Mucosa of descending colon (tissue), 3 donors: ENCODE measurements around the gene ASPG. TPM values are rescaled to one million over a fixed set of nuclear protein-coding genes. Genes with fewer than 3 reads are reported as not detected.
A peak's percentile ranks its signal among the peaks of the same experiment; 100 is the strongest.

Experiments used
- ATAC-seq: fragments of 200-7000 bp; cut with Tn5 transposase; one replicate; pipeline ENCODE4 v1.9.1; 2020; ENCODE audit warnings: mild to moderate bottlenecking, moderate library complexity
- DNase-seq, 3 donors: peaks; one replicate each; pipeline ENCODE4 v3.0.0-alpha.2; 2020
- H3K36me3 ChIP-seq: fragments of 200-600 bp; one replicate; pipeline ENCODE4 v1.8.0; 2021; ENCODE audit warnings: low read depth, mild to moderate bottlenecking
- H3K4me1 ChIP-seq: fragments of 200-600 bp; one replicate; pipeline ENCODE4 v1.8.0; 2021; ENCODE audit warnings: low read depth, mild to moderate bottlenecking
- H3K4me3 ChIP-seq: fragments of 200-600 bp; one replicate; pipeline ENCODE4 v1.8.0; 2021; ENCODE audit warnings: mild to moderate bottlenecking
- H3K9me3 ChIP-seq: fragments of 200-600 bp; one replicate; pipeline ENCODE4 v1.8.0; 2021; ENCODE audit warnings: mild to moderate bottlenecking
- intact Hi-C, 2 donors: fragments of 100-400 bp; cut with DNase I in 1 of 2; cut with micrococcal nuclease in 1 of 2; formaldehyde crosslinking; loops; one replicate each; pipeline versions ENCODE4 v1.11.0 to v1.11.1; 2022; cut with DNase I, micrococcal nuclease
- total RNA-seq, 3 donors: library from RNA; stranded (reverse); fragmentation: NEBNext Ultra II Directional in 2 of 3; extraction: Animal tissue kit (Norgen Biotek cat#: 25700) in 2 of 3; gene quantifications; one replicate each; pipeline versions ENCODE4 v1.2.1 to v1.2.4, GENCODE V29; 2021 to 2023
- TF ChIP-seq, protein P1 (sequence below): fragments of 200-600 bp; IDR thresholded peaks from one replicate; pipeline ENCODE4 v1.8.0; 2022; ENCODE audit warnings: antibody characterized with exemption, mild to moderate bottlenecking
- donor health status: DM: no; HTN: no; CAD: no; lungs with moderate emphysema.
- donor health status: DM: no; HTN: no; CAD: no.
- donor health status: DM: no; HTN: yes; CAD: no.

ASPG gene
- total RNA-seq, 3 donors from 2014 or later, result 2.1 to 15.0 (median 14.2) TPM

DNA sequence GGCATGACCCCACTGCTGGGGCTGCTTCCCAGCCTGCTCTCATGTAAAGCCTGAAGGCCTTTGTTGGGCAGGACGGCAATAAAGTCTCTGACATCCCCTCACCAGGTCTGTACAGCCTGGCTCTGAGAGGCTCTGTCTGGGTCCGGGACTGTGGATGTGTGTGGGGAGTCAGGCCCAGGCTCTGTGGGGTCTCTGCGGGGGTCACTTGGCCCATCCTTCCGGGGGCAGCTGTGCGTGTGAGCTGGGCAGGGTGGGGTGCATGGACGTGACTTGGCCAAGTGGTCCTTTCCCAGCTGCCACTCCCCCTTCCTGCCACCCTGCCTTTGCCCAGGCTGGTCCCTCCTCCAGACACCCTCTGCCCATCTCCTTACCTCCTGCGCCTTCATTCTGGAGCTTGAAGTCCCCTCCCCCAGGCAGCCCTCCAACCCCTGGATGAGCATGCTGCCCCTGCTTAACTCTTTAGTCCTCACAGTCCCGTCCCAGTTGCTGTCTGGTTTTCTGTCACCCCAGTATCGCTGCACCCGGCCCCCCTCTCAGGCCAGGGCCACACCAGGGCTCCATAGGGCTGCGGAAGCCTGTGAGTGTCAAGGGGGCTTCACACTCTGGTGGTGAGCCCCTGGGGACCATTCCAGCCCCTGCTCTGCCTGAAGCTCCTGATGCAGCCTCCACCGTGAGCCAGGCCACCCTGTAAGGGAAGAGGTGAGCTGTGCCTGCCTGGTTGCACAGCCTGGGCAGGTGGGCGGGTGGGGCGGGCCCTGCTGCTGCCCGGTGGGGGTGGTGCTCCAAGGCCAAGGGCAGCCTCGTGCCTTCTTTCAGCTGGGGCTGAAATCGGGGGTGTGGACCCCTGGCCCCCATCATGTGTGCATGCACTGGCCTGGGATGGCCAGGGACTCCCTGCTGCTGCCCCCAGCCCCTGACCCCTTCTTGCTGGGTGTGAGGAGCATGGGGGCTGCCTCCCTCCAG is 27.4 kb downstream of the ASPG start:
- TF ChIP-seq, protein P1, sequence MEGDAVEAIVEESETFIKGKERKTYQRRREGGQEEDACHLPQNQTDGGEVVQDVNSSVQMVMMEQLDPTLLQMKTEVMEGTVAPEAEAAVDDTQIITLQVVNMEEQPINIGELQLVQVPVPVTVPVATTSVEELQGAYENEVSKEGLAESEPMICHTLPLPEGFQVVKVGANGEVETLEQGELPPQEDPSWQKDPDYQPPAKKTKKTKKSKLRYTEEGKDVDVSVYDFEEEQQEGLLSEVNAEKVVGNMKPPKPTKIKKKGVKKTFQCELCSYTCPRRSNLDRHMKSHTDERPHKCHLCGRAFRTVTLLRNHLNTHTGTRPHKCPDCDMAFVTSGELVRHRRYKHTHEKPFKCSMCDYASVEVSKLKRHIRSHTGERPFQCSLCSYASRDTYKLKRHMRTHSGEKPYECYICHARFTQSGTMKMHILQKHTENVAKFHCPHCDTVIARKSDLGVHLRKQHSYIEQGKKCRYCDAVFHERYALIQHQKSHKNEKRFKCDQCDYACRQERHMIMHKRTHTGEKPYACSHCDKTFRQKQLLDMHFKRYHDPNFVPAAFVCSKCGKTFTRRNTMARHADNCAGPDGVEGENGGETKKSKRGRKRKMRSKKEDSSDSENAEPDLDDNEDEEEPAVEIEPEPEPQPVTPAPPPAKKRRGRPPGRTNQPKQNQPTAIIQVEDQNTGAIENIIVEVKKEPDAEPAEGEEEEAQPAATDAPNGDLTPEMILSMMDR, result no peak
- no peaks in the 10 kb centered on the region for H3K9me3 ChIP-seq
- H3K36me3 ChIP-seq, result no peaks in the 10 kb centered on the region
- ATAC-seq (no peak), DNase-seq (peak in 2 of 3 donors; percentile 32 to 37)
- H3K4me3 ChIP-seq, result no peak overlapping the region
- H3K4me1 ChIP-seq, result peaks cover 15% of the 10 kb centered on the region
- intact Hi-C loops, result no loop called here

DNA sequence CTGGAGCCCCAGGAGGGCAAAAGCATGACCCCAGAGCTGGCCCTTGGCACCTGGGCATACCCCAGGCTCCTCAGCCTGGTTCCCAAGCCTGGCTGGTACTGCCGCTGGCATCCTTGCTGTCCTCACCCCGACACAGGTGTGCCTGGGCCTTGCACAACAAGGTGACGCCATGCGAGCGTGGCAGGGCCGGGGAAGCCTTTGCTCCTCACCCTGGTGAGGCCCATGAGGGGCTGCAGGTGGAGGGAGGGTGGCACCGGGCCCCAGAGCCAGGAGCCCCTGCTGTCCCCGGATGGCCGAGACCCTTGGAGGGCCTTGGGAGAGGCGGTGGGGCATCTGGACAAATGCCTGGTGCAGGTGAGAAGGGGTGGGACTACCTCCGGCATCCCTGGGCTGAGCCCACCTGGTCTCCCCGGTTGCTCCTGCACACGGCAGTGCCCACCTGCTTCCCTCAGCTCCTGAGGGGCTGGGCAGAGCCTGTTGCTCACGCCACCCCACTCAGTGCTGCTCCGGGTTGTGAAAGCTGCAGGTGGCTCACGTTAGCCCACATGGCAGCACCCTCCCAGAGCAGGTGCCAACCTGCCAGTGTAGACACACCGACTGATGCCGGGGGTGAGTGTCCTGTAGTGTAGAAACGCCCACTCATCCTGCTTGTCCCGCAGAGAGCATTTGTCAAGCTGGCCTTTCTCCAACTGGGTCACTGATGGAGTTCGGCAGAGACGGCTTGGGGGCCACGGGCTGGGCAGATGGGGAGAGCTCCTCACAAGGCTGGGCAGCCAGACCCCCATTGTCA is 28.3 kb downstream of the ASPG start:
- no peak for ATAC-seq
- DNase-seq, result peak in 1 of 3 donors; percentile 50
- Histone ChIP-seq H3K4me3 (no peak overlapping the region), H3K4me1 (peaks cover 7% of the 10 kb centered on the region), H3K36me3 (no peaks in the 10 kb centered on the region), H3K9me3 (no peaks in the 10 kb centered on the region)
- TF ChIP-seq, protein P1, result no peak
- intact Hi-C loops, result no loop called here

DNA sequence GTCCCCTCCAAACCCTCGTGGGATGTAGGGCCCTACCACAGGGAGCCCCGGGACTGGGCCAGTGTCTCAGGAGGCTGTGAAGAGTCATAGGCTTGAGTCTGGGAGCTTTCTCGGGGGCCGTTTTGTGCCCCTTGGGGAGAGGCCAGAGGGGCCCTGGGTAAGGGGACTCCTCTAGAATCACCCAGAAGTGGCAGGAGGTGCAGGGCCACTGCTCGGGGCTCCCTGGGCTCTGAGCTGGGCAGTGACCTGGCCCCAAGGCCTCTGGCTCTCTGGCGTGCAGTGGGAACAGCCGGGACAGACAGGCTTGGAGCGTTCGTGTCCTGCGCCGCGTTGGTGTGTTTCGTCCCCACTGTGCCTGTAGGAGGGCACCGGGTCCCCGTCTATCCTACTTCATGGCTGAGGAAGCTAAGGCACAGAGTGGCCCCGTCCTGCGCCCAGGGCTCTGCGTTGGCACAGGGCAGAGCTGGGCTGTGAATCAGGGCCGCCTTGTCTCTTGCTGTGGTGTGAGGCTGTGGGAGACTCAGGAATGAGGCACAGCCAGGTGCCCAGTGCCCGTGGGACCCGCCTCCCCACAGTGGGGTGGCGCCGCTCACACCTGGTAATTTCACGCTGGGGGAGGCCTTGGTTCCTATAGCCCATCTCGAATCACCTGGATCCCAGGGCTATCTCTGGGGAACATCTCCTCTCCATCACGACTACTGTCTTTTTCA is 29.1 kb downstream of the ASPG start:
- TF ChIP-seq, protein P1, result no peak
- Histone ChIP-seq H3K9me3 (no peaks in the 10 kb centered on the region), H3K36me3 (no peaks in the 10 kb centered on the region), H3K4me3 (no peak overlapping the region), H3K4me1 (peaks cover 5% of the 10 kb centered on the region)
- intact Hi-C loops, result no loop called here
- DNase-seq (peak in 2 of 3 donors; percentile 30 to 40), ATAC-seq (no peak)

DNA sequence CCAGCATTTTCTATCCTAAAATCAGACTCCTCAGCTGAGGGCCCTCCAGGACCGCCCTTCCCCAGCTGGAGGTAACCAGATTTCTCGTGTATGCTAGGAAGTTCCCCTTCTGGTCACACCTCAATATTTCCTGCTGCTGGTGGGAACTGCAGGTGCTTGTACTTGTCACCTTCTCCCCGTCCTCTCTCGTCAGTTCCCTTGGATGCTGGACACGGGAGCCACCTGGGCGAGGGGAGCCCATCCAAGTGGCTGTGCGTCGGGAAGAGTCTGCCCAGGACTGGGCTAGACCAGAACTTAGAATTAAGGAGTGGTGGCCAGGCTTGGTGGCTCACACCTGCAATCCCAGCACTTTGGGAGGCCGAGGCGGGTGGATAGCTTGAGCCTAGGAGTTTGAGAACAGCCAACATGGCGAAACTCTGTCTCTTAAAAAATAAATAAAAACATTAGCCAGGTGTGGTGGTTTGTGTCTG is 29.7 kb downstream of the ASPG start:
- peak in 1 of 3 donors; percentile 33 for DNase-seq
- peaks cover 5% of the 10 kb centered on the region for H3K4me1 ChIP-seq
- intact Hi-C loops, result no loop called here

More for the DNA sequence above, 29.7 kb downstream of the ASPG start:
- Histone ChIP-seq H3K9me3 (no peaks in the 10 kb centered on the region), H3K4me3 (no peak overlapping the region), H3K36me3 (no peaks in the 10 kb centered on the region)
- TF ChIP-seq, protein P1, result no peak
- no peak for ATAC-seq
